ENCODE data around the gene TAF5.
A peak's percentile ranks its signal among the peaks of the same experiment; 100 is the strongest.
"Not testable (repeated sequence)": the region's sequence is repeated elsewhere in the genome, so short reads cannot be mapped to it uniquely, and the experiment has no call there.

The TAF5 gene

DNA sequence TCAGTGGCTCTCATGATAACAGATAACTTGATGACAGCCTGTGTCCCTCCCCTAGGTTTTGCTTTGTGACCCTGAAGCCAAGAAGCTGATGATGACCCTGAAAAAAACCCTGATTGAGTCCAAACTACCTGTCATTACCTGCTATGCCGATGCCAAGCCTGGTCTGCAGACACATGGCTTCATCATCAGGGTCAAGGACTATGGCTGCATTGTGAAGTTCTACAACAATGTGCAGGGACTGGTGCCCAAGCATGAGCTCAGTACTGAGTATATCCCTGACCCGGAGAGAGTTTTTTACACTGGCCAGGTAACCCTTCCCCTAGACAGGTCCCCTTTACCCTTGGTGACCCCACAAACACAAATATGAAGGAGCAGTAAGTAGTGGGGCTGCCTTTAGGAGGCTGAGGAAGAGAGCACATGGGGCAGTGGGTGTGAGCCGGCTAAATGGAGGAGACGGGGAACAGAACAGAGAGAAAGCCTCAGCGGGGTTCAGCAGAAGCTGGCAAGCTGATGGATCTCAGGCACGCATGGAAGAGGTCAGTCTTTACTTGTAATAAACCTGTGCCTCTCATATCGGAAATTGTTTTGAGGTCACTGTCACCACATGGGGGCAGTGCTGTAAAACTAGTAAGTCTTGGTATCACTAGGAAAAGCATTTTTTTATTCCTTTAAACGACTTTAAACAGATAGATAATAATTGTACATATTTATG lies 48.8 kb downstream of the TAF5 start:
- TF ChIP-seq, protein P1, sequence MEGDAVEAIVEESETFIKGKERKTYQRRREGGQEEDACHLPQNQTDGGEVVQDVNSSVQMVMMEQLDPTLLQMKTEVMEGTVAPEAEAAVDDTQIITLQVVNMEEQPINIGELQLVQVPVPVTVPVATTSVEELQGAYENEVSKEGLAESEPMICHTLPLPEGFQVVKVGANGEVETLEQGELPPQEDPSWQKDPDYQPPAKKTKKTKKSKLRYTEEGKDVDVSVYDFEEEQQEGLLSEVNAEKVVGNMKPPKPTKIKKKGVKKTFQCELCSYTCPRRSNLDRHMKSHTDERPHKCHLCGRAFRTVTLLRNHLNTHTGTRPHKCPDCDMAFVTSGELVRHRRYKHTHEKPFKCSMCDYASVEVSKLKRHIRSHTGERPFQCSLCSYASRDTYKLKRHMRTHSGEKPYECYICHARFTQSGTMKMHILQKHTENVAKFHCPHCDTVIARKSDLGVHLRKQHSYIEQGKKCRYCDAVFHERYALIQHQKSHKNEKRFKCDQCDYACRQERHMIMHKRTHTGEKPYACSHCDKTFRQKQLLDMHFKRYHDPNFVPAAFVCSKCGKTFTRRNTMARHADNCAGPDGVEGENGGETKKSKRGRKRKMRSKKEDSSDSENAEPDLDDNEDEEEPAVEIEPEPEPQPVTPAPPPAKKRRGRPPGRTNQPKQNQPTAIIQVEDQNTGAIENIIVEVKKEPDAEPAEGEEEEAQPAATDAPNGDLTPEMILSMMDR (IDR thresholded peaks at IDR 0.05; ENCODE audit: low read depth, low read length), result peak; percentile 53
- no peak for TF ChIP-seq MYC (IDR thresholded peaks at IDR 0.05; ENCODE audit: low read depth, low read length)
- no peak for TF ChIP-seq POLR2A (IDR thresholded peaks at IDR 0.05; ENCODE audit: extremely low read depth, insufficient read length)
- TF ChIP-seq, protein P2, sequence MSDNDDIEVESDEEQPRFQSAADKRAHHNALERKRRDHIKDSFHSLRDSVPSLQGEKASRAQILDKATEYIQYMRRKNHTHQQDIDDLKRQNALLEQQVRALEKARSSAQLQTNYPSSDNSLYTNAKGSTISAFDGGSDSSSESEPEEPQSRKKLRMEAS (IDR thresholded peaks at IDR 0.05; ENCODE audit: low read depth, low read length), result peak; percentile 25
- DNase-seq (ENCODE audit: low read depth), result peak; percentile 80
- H3K4me3 ChIP-seq (ENCODE audit: low read depth, low read length), result no peak overlapping the region

DNA sequence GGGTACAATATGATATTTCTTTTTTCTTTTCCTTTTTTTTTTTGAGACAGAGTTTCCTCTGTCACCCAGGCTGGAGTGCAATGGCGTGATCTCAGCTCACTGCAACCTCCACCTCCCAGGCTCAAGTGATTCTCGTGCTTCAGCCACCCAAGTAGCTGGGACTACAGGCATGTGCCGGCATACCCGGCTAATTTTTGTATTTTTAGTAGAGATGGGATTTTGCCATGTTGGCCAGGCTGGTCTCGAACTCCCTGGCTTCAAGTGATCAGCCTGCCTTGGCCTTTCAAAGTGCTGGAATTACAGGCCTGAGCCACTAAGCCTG lies 49.3 kb downstream of the TAF5 start:
- not testable (repeated sequence) for DNase-seq (ENCODE audit: low read depth); H3K4me3 ChIP-seq (ENCODE audit: low read depth, low read length)

DNA sequence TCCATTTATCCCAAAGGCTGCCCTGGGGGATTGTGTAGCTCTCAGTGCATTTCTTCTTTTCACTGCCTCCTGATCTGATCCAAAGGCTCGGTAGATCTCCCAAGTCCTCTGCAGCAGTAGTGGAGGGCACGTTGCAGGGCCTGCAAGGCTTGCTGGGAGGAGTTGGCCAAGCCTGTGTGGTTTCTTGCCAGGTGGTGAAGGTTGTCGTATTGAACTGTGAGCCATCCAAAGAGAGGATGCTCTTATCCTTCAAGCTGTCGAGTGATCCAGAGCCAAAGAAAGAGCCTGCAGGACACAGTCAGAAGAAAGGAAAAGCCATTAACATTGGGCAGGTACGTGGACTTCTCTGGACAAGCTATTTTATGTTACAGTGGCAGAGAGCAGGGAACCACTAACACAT lies 49.8 kb downstream of the TAF5 start:
- TF ChIP-seq, protein P1 (IDR thresholded peaks at IDR 0.05; ENCODE audit: low read depth, low read length), result no peak
- TF ChIP-seq MYC (IDR thresholded peaks at IDR 0.05; ENCODE audit: low read depth, low read length) (no peak), POLR2A (IDR thresholded peaks at IDR 0.05; ENCODE audit: extremely low read depth, insufficient read length) (no peak)
- TF ChIP-seq, protein P2 (IDR thresholded peaks at IDR 0.05; ENCODE audit: low read depth, low read length), result no peak
- no peak for DNase-seq (ENCODE audit: low read depth)
- no peak overlapping the region for H3K4me3 ChIP-seq (ENCODE audit: low read depth, low read length)

DNA sequence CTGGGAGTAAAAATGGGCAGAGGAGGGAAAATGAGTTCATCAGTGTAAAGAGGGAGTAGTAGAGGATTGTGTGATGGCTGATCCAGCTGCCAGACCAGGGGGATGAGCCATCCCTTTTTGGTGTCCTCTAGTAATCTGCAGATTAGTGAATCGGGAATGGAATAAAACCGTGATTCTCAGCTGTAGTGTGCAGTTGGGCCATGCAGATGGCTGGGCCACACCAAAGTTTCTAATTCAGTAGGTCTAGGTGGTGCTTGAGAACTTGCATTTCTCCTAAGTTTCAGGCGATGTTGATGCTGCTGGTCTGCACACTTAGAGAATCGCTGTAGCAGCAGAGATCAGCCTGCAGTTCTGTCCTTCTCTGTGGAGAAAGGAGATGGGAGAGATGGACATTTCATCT lies 51.3 kb downstream of the TAF5 start:
- TF ChIP-seq, protein P2 (IDR thresholded peaks at IDR 0.05; ENCODE audit: low read depth, low read length), result no peak
- TF ChIP-seq, protein P1 (IDR thresholded peaks at IDR 0.05; ENCODE audit: low read depth, low read length), result no peak
- TF ChIP-seq MYC (IDR thresholded peaks at IDR 0.05; ENCODE audit: low read depth, low read length), result no peak
- no peak for TF ChIP-seq POLR2A (IDR thresholded peaks at IDR 0.05; ENCODE audit: extremely low read depth, insufficient read length)
- DNase-seq (ENCODE audit: low read depth), result no peak
- no peak overlapping the region for H3K4me3 ChIP-seq (ENCODE audit: low read depth, low read length)

DNA sequence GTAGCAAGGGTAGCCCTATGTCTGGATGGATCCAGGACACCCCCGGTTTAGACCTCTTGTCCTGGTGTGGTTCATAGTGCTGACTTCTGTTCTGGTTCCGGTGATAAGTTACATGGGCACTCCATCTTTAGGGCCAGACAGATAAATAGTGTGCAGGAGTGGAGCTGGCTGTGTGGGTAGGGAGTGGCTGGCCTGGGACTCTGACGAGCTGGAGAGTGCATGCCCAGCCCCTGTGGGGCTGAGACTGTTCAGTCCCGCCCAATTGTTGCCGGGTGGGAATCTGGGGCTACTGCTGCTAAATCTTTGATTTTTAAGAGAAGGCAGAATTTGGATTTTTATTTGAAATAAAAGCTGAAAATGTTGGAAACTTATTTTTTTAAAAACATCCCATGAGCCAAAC lies 56.0 kb downstream of the TAF5 start:
- no peak for DNase-seq (ENCODE audit: low read depth)
- TF ChIP-seq, protein P1 (IDR thresholded peaks at IDR 0.05; ENCODE audit: low read depth, low read length), result no peak
- no peak for TF ChIP-seq POLR2A (IDR thresholded peaks at IDR 0.05; ENCODE audit: extremely low read depth, insufficient read length)
- no peak for TF ChIP-seq MYC (IDR thresholded peaks at IDR 0.05; ENCODE audit: low read depth, low read length)
- TF ChIP-seq, protein P2 (IDR thresholded peaks at IDR 0.05; ENCODE audit: low read depth, low read length), result no peak
- no peak overlapping the region for H3K4me3 ChIP-seq (ENCODE audit: low read depth, low read length)

DNA sequence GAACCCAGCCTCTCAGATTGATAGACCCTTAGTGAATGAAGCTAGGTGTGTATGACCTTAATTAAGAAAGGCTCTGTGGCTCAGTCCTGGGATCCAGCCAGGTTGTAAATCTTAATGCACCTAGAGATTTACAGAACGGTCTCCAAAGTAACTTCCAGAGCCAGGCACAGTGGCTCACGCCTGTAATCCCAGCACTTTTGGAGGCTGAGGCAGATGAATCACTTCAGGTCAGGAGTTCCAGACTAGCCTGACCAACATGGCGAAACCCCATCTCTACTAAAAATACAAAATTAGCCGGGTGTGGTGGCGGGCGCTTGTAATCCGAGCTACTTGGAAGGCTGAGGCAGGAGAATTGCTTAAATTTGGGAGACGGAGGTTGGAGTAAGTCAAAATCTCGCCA lies 60.1 kb downstream of the TAF5 start:
- no peak overlapping the region for H3K4me3 ChIP-seq (ENCODE audit: low read depth, low read length)
- TF ChIP-seq POLR2A (IDR thresholded peaks at IDR 0.05; ENCODE audit: extremely low read depth, insufficient read length) (no peak), MYC (IDR thresholded peaks at IDR 0.05; ENCODE audit: low read depth, low read length) (no peak)
- TF ChIP-seq, protein P1 (IDR thresholded peaks at IDR 0.05; ENCODE audit: low read depth, low read length), result no peak
- TF ChIP-seq, protein P2 (IDR thresholded peaks at IDR 0.05; ENCODE audit: low read depth, low read length), result no peak
- DNase-seq (ENCODE audit: low read depth), result no peak

Data from NB4 (cell line).